Adrenal gland (tissue), 5 donors: ENCODE data around the gene OTC.

Experiments used
- POLR2A ChIP-seq, 2 donors: fragments of 450-650 bp; IDR thresholded peaks; one replicate each; pipeline ENCODE4 v1.6.1; 2017; ENCODE audit warnings: antibody characterized with exemption in 2 of 2, mild to moderate bottlenecking in 2 of 2, moderate library complexity in 1 of 2
- TF ChIP-seq, protein P1 (sequence below), 6 experiments: fragments of 450-650 bp in 4 of 6; fragments of 200-600 bp in 2 of 6; sonication (generic) in 1 of 6; IDR thresholded peaks; 1 replicate in 5 of 6; 2 replicates in 1 of 6; pipeline versions ENCODE4 v1.5.1 to v1.8.0; 2016 to 2021; ENCODE audit warnings: antibody characterized with exemption in 6 of 6, mild to moderate bottlenecking in 2 of 6, moderate library complexity in 1 of 6
- donor health status: DM: no; HTN: no; CAD: no.

DNA sequence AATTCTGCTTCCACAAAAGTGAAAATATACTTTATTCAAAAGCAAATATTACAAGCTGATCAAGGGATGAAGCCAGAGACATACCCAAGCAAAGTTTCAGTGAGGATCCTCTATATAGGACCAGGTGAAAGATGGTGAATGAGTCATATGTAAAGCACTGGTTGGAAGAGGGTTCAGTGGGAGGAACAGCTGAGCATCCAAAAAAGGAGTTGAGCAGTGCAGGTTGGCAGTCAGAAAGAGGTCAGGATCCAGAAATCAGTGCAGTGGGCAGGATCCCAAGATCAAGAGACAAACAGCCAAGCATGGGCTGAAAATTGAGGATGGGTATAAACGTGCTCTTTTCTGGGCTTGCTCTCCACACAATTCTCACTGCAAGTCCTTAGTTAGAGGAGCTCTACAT lies 30.3 kb downstream of the OTC start:
- TF ChIP-seq, protein P1, sequence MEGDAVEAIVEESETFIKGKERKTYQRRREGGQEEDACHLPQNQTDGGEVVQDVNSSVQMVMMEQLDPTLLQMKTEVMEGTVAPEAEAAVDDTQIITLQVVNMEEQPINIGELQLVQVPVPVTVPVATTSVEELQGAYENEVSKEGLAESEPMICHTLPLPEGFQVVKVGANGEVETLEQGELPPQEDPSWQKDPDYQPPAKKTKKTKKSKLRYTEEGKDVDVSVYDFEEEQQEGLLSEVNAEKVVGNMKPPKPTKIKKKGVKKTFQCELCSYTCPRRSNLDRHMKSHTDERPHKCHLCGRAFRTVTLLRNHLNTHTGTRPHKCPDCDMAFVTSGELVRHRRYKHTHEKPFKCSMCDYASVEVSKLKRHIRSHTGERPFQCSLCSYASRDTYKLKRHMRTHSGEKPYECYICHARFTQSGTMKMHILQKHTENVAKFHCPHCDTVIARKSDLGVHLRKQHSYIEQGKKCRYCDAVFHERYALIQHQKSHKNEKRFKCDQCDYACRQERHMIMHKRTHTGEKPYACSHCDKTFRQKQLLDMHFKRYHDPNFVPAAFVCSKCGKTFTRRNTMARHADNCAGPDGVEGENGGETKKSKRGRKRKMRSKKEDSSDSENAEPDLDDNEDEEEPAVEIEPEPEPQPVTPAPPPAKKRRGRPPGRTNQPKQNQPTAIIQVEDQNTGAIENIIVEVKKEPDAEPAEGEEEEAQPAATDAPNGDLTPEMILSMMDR (IDR thresholded peaks at IDR 0.05): no peak
- no peak for TF ChIP-seq POLR2A (IDR thresholded peaks at IDR 0.05)
